AG09319 (cell line): ENCODE data around the gene DIRAS2.

ENCODE experiments used
- DNase-seq: peaks from one replicate; pipeline ENCODE4 v3.0.0-alpha.2; 2010; ENCODE audit warnings: low read depth; ENCODE audit errors: extremely low read depth
- TF ChIP-seq, protein P1 (sequence below): IDR thresholded peaks from 2 replicates; pipeline ENCODE4 v1.5.1; 2011; ENCODE audit warnings: low read depth, mild to moderate bottlenecking, inconsistent platforms, low read length, moderate library complexity

The DIRAS2 gene

DNA sequence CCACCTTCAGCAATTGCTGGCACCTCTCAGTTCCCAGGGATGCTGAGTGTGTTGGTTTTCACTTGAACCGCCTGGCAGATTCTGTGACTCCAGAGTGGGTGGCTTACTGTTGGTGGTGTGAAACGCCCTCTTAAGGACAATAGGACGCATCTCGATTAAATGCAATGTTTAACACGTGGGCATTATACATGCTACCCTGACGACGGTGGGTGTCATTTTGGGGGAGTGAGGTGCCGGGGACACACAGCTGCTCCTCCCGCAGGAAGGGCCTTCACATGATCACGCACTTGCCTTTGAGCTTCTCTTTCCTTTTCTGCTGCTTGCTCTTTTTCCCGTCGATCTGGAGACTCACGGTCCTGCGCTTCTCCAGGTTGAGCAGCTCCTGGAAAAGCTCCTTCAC is 29.7 kb downstream of the DIRAS2 start:
- no peak for DNase-seq
- TF ChIP-seq, protein P1, sequence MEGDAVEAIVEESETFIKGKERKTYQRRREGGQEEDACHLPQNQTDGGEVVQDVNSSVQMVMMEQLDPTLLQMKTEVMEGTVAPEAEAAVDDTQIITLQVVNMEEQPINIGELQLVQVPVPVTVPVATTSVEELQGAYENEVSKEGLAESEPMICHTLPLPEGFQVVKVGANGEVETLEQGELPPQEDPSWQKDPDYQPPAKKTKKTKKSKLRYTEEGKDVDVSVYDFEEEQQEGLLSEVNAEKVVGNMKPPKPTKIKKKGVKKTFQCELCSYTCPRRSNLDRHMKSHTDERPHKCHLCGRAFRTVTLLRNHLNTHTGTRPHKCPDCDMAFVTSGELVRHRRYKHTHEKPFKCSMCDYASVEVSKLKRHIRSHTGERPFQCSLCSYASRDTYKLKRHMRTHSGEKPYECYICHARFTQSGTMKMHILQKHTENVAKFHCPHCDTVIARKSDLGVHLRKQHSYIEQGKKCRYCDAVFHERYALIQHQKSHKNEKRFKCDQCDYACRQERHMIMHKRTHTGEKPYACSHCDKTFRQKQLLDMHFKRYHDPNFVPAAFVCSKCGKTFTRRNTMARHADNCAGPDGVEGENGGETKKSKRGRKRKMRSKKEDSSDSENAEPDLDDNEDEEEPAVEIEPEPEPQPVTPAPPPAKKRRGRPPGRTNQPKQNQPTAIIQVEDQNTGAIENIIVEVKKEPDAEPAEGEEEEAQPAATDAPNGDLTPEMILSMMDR, result no peak

DNA sequence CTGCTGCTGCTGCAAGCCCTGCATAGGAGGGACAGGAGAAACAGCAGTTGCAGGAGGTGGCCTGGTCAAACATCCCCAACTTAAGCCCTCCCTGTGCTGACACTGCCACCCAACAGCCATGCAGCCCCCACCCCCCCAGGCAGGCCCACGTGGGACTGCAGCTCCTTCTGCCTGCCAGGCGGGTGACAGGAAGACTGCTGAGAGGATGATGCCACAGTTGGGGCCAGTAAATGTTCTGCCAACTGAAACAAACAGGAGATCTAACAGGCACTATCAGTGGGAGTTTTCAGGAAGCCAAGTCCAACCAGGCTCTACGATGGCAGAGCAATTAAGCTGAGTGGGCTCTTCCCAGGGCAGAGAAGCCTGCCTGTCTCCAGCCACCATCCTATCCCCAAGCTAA is 31.1 kb downstream of the DIRAS2 start:
- no peak for DNase-seq
- TF ChIP-seq, protein P1, result no peak

DNA sequence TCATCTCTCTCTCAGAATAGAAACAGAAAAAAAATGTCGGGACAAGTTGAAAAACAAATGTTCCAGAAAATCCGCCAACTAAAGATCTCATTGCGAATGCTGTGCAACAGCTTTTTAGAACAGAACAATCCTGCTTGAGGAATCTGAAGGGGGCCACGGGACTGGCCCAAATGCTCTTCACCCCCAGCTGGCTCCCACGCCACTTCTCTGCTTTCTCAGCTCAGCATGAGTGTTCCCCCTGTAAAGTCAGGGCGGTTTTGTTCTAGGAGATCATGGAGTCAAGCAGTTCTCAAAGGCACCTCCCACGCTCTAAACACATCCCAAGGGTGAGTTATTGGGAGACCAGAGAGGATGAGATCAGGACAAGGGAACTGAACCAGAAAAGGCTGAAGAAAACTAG is 31.5 kb downstream of the DIRAS2 start:
- no peak for DNase-seq
- TF ChIP-seq, protein P1, result no peak

DNA sequence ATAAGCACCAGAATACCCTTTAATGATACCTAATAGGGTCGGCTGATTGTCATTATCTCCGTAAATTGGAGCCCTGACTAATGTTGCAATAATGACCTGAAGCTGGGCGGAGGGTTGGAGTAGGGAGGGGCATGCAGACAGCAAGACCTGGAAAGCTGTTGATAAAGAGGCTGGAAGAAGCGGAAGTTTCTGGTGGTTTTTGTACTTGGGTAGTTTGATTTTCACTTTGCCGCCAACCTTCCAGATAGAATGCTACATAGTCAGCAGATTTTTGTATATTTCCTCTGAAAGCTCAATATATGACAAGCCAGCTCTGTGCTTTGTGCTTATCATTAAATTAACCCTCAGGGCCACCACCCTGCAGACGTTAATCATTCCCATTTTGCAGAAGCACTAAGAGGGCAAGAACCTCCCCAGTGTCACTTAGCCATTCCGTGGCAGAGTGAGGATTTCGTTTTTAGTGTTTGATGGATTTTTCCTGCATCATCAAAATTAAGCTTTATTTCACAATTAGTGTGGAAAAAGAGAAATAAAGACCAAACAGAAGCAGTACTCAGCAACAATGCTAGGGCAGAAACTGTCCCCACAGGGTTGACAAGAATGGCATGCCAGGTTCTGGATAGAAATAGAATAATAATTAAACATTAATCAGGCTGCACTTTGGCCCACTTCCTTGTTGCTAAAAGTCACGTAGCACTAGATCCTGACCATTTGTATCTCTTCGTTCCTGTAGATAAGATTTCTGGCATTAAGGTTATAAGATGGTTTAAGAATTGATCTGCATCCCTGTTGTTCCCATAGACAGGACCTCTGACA is 34.7 kb downstream of the DIRAS2 start:
- TF ChIP-seq, protein P1, result no peak
- no peak for DNase-seq

DNA sequence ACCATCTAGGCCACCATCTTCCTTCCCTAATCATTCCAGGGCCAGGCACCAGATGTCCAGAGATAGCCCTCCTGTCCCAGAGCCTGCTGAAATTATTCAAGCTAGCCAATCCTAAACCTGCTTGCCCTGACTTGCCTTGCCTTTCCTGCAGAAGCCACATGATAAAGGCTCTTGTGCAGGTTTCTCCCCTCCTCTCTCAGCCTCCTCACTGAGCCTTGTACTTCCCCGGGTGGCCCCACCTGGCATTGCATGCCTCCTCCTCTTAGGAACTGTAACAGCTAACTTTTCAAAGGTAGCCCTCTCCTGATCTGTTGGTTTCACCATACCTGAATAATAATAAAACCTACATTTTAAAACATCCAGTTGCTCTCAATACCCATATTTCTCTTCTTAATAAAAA is 42.6 kb downstream of the DIRAS2 start:
- no peak for DNase-seq
- TF ChIP-seq, protein P1, result no peak

DNA sequence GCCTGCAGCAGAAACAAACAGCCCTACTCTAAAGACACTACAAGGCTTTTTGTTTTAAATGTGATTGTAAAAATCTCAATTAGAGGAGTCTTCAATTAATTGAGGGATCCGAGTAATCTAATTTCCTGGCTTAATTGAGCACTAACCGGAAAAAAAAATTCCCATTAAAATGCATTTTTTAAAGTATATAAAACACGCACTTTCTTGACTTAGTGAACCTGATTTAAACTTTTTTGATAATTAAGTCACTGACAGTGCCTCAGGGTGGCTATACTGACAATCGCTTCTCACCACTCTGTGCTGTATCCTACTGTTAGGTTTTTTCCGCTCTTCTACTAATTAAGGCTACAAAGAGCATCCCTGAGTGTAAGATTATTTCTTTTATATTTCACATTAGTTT is 44.4 kb downstream of the DIRAS2 start:
- DNase-seq, result no peak
- TF ChIP-seq, protein P1, result no peak

DNA sequence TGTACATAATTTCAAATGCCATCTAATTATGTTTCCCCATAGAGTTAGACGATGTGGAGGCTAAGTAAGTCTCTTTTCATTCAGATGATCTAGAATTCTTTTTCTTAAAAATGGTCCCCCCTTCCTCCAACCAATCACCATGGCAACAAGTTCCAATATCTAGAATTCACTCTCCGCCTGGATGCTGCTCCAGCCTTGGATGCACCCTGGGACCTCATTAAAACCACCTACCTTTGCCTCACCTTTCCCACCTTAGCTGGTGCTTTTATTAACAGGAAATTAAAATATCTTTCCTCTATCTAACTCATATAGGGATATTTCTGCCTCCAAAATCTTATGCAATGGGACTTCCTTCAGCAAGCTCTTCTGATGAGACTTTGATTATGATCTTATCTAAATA is 49.0 kb downstream of the DIRAS2 start:
- TF ChIP-seq, protein P1, result no peak

More for the DNA sequence above, 49.0 kb downstream of the DIRAS2 start:
- no peak for DNase-seq
